ENCODE data around the gene GRM6.

The GRM6 gene

GRCh38 chr5:178994580-178995340 is at the start of gene GRM6:
TSS of gene GRM6 (minus strand) at chr5:178995320. CDS start at chr5:178994944, 376 bp downstream.
- no peak for DNase-seq

GRCh38 chr5:179044765-179045164 is 49.6 kb upstream of the GRM6 start:
- DNase-seq: no peak

- DNase-seq: no peak
Measured at GRCh38 chr5:179033004-179033580, 38.0 kb upstream of the GRM6 start.

- DNase-seq: peak; percentile 81
Measured at GRCh38 chr5:179023528-179024189, 28.5 kb upstream of the GRM6 start, which contains the start of gene ZNF879. TSS of gene ZNF879 (plus strand) at chr5:179023804. CDS start at chr5:179025005, 1,201 bp downstream.

GRCh38 chr5:179008667-179009066 is 13.5 kb upstream of the GRM6 start:
- no peak for DNase-seq

GRCh38 chr5:179006564-179006963 is 11.4 kb upstream of the GRM6 start:
- no peak for DNase-seq

- DNase-seq: no peak
Measured at GRCh38 chr5:178998441-178998840, 3.3 kb upstream of the GRM6 start.

- no peak for DNase-seq
Measured at GRCh38 chr5:178997191-178997590, 2.1 kb upstream of the GRM6 start.

GRCh38 chr5:178996156-178996555 is 1.0 kb upstream of the GRM6 start:
- no peak for DNase-seq

GRCh38 chr5:178995341-178995690 is 196 bp upstream of the GRM6 start:
- DNase-seq: no peak

GRCh38 chr5:178993955-178994579 is 1.1 kb downstream of the GRM6 start:
- DNase-seq: no peak

- DNase-seq: no peak
Measured at GRCh38 chr5:178993236-178993765, 1.8 kb downstream of the GRM6 start.

- no peak for DNase-seq
Measured at GRCh38 chr5:178992291-178992895, 2.7 kb downstream of the GRM6 start.

- no peak for DNase-seq
Measured at GRCh38 chr5:178991190-178992145, 3.7 kb downstream of the GRM6 start.

GRCh38 chr5:178990491-178990890 is 4.6 kb downstream of the GRM6 start:
- DNase-seq: no peak

GRCh38 chr5:178989311-178989710 is 5.8 kb downstream of the GRM6 start:
- DNase-seq: no peak

- no peak for DNase-seq
Measured at GRCh38 chr5:178988436-178989220, 6.5 kb downstream of the GRM6 start.

GRCh38 chr5:178986326-178986960 is 8.7 kb downstream of the GRM6 start:
- DNase-seq: no peak

- no peak for DNase-seq
Measured at GRCh38 chr5:178984145-178985072, 10.7 kb downstream of the GRM6 start.
